Astrocyte (in vitro differentiated cells and primary cell): ENCODE data around the gene TEX22.

Source experiments
- CTCF ChIP-seq: IDR thresholded peaks from 2 replicates; pipeline ENCODE4 v1.5.1; 2011; ENCODE audit warnings: low read depth, mild to moderate bottlenecking, inconsistent platforms, low read length, moderate library complexity; ENCODE audit not compliant: insufficient read depth
- EZH2 ChIP-seq: IDR thresholded peaks from 2 replicates; pipeline ENCODE4 v1.6.1; 2012; ENCODE audit warnings: mild to moderate bottlenecking, low read length, inconsistent platforms; ENCODE audit not compliant: insufficient read depth

GRCh38 chr14:105419195-105420091 is 21.1 kb downstream of the TEX22 start, which contains the start of gene MTA1:
- TF ChIP-seq CTCF (no peak), EZH2 (no peak)
